ENCODE data around the gene SLC46A1.

- TF ChIP-seq CTCF (IDR thresholded peaks at IDR 0.05; ENCODE audit: low read depth, low read length, poor library complexity, severe bottlenecking) (no peak), EZH2phosphoT487 (IDR thresholded peaks at IDR 0.05; ENCODE audit: borderline replicate concordance, low read length) (no peak)
These were observed 1.0 kb downstream of the SLC46A1 start for GRCh38 chr17:28404812-28405570.
